ENCODE data around the gene ERBIN. TPM values are rescaled to one million over a fixed set of nuclear protein-coding genes. Genes with fewer than 3 reads are reported as not detected.

The ERBIN gene
- total and polyA plus RNA-seq, 2 of the 13 experiments (the other 11 are each of a cell fraction or from before 2014, with no cell fraction given) = 14.4 to 41.7 TPM

DNA sequence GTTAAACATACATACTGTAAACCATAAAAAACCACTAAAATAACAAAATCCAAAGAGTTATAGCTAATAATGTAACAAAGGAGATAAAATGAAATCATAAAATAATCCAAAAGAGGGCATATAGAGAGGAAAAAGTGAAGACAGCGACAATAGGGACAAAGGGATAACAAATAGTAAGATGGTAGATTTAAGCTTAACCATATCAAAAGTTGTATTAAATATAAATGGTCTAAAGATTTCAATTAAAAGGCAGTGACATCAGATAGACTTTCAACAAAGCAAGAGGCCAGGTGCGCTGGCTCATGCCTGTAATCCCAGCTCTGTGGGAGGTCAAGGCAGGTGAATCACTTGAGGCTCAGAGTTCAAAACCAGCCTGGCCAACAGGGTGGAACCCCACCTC, 163.0 kb downstream of the ERBIN start (continued):
- TF ChIP-seq ZEB1 (IDR thresholded peaks at IDR 0.05; ENCODE audit: insufficient replicate concordance, low read depth) = no peak
- TF ChIP-seq SNAPC2 (CRISPR knock-in tag; IDR thresholded peaks at IDR 0.05) = no peak
- no peak for TF ChIP-seq TP53 (CRISPR knock-in tag; conservative IDR thresholded peaks at IDR 0.05)
- no peak for TF ChIP-seq HHEX (CRISPR knock-in tag; IDR thresholded peaks at IDR 0.05)
- no peak for TF ChIP-seq PLSCR1 (CRISPR knock-in tag; IDR thresholded peaks at IDR 0.05; ENCODE audit: borderline replicate concordance)
- TF ChIP-seq, protein P1, sequence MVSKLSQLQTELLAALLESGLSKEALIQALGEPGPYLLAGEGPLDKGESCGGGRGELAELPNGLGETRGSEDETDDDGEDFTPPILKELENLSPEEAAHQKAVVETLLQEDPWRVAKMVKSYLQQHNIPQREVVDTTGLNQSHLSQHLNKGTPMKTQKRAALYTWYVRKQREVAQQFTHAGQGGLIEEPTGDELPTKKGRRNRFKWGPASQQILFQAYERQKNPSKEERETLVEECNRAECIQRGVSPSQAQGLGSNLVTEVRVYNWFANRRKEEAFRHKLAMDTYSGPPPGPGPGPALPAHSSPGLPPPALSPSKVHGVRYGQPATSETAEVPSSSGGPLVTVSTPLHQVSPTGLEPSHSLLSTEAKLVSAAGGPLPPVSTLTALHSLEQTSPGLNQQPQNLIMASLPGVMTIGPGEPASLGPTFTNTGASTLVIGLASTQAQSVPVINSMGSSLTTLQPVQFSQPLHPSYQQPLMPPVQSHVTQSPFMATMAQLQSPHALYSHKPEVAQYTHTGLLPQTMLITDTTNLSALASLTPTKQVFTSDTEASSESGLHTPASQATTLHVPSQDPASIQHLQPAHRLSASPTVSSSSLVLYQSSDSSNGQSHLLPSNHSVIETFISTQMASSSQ (IDR thresholded peaks at IDR 0.05; ENCODE audit: low read depth) = no peak
- TF ChIP-seq, protein P1 (CRISPR knock-in tag; IDR thresholded peaks at IDR 0.05; ENCODE audit: borderline replicate concordance) = no peak
- no peak for TF ChIP-seq ZMYM4 (CRISPR knock-in tag; IDR thresholded peaks at IDR 0.05)
- no peak for TF ChIP-seq SRSF1 (optimal IDR thresholded peaks at IDR 0.05; ENCODE audit: low read depth, low read length)
- TF ChIP-seq NKX3-1 (CRISPR knock-in tag; IDR thresholded peaks at IDR 0.05) = no peak
- TF ChIP-seq PRPF4 (IDR thresholded peaks at IDR 0.05; ENCODE audit: low read depth, low read length, poor library complexity, severe bottlenecking) = no peak
- no peak for TF ChIP-seq RAD51 (IDR thresholded peaks at IDR 0.05; ENCODE audit: borderline replicate concordance)

All from HepG2 (cell line).